H9 (cell line): ENCODE measurements around the gene PHF1. TPM values are rescaled to one million over a fixed set of nuclear protein-coding genes. Genes with fewer than 3 reads are reported as not detected.

Source experiments
- DNase-seq: peaks from one replicate; pipeline ENCODE4 v3.0.0-alpha.2; 2017
- H2AFZ ChIP-seq: one replicate; pipeline ENCODE4 v1.6.1; 2013; ENCODE audit warnings: mild to moderate bottlenecking, low read length, control low read depth, moderate library complexity
- H2AK5ac ChIP-seq: 2 replicates; pipeline ENCODE4 v1.6.1; 2013; ENCODE audit warnings: low read length, control low read depth, mixed read lengths; ENCODE audit not compliant: insufficient read length
- H2BK120ac ChIP-seq: one replicate; pipeline ENCODE4 v1.6.1; 2013; ENCODE audit warnings: low read depth, mild to moderate bottlenecking, low read length, control low read depth, inconsistent platforms; ENCODE audit not compliant: poor library complexity, severe bottlenecking
- H2BK12ac ChIP-seq: 2 replicates; pipeline ENCODE4 v1.6.1; 2013; ENCODE audit warnings: low read length, control low read depth, mixed read lengths, low read depth; ENCODE audit not compliant: insufficient read length
- H2BK15ac ChIP-seq: 2 replicates; pipeline ENCODE4 v1.6.1; 2013; ENCODE audit warnings: low read depth, low read length, control low read depth
- H2BK20ac ChIP-seq: one replicate; pipeline ENCODE4 v1.6.1; 2013; ENCODE audit warnings: low read depth, mild to moderate bottlenecking, low read length, control low read depth, inconsistent platforms; ENCODE audit not compliant: poor library complexity, severe bottlenecking
- H2BK5ac ChIP-seq: 2 replicates; pipeline ENCODE4 v1.6.1; 2013; ENCODE audit warnings: low read length, control low read depth, mixed read lengths; ENCODE audit not compliant: insufficient read length
- H3K14ac ChIP-seq: 2 replicates; pipeline ENCODE4 v1.6.1; 2013; ENCODE audit warnings: low read length, control low read depth; ENCODE audit not compliant: insufficient read depth
- H3K18ac ChIP-seq: 2 replicates; pipeline ENCODE4 v1.6.1; 2013; ENCODE audit warnings: low read depth, mild to moderate bottlenecking, mixed read lengths, low read length, control low read depth; ENCODE audit not compliant: insufficient read length
- H3K23ac ChIP-seq: 2 replicates; pipeline ENCODE4 v1.6.1; 2013; ENCODE audit warnings: low read length, control low read depth, mixed read lengths, low read depth; ENCODE audit not compliant: insufficient read length
- H3K23me2 ChIP-seq: 2 replicates; pipeline ENCODE4 v1.6.1; 2013; ENCODE audit warnings: low read depth, mild to moderate bottlenecking, mixed read lengths, low read length, control low read depth; ENCODE audit not compliant: insufficient read length, poor library complexity, severe bottlenecking
- H3K27ac ChIP-seq: 2 replicates; pipeline ENCODE4 v1.5.1; 2013; ENCODE audit warnings: low read length, control low read depth, mixed read lengths, low read depth; ENCODE audit not compliant: insufficient read length
- H3K27me3 ChIP-seq: 2 replicates; pipeline ENCODE4 v1.6.1; 2013; ENCODE audit warnings: low read length, control low read depth, inconsistent platforms; ENCODE audit not compliant: insufficient read depth
- H3K4ac ChIP-seq: 2 replicates; pipeline ENCODE4 v1.6.1; 2013; ENCODE audit warnings: low read depth, mild to moderate bottlenecking, control low read depth, inconsistent platforms, low read length, moderate library complexity
- H3K4me1 ChIP-seq: 2 replicates; pipeline ENCODE4 v1.6.1; 2013; ENCODE audit warnings: low read length, control low read depth, inconsistent platforms; ENCODE audit not compliant: insufficient read depth
- H3K4me2 ChIP-seq: 2 replicates; pipeline ENCODE4 v1.6.1; 2013; ENCODE audit warnings: low read length, control low read depth, mixed read lengths; ENCODE audit not compliant: insufficient read length, insufficient read depth
- H3K56ac ChIP-seq: 2 replicates; pipeline ENCODE4 v1.6.1; 2013; ENCODE audit warnings: low read depth, mild to moderate bottlenecking, mixed read lengths, low read length, control low read depth; ENCODE audit not compliant: insufficient read length
- H3K79me1 ChIP-seq: 2 replicates; pipeline ENCODE4 v1.6.1; 2013; ENCODE audit warnings: low read depth, mild to moderate bottlenecking, moderate library complexity, low read length, control low read depth, inconsistent platforms; ENCODE audit not compliant: insufficient read depth, poor library complexity, severe bottlenecking
- H3K79me2 ChIP-seq: 2 replicates; pipeline ENCODE4 v1.6.1; 2013; ENCODE audit warnings: low read length, control low read depth, inconsistent platforms; ENCODE audit not compliant: insufficient read depth
- H3K9ac ChIP-seq: 2 replicates; pipeline ENCODE4 v1.6.1; 2013; ENCODE audit warnings: low read length, control low read depth, mixed read lengths; ENCODE audit not compliant: insufficient read length; ENCODE audit errors: extremely low read depth
- H3K9me3 ChIP-seq: one replicate; pipeline ENCODE4 v1.6.1; 2013; ENCODE audit warnings: low read depth, low read length, inconsistent platforms; ENCODE audit not compliant: control insufficient read depth
- H3T11ph ChIP-seq: one replicate; pipeline ENCODE4 v1.6.1; 2013; ENCODE audit warnings: mild to moderate bottlenecking, low read length, control low read depth, inconsistent platforms
- H4K20me1 ChIP-seq: one replicate; pipeline ENCODE4 v1.6.1; 2013; ENCODE audit not compliant: control insufficient read depth, insufficient read length, insufficient read depth
- H4K5ac ChIP-seq: 2 replicates; pipeline ENCODE4 v1.6.1; 2013; ENCODE audit warnings: low read depth, mild to moderate bottlenecking, mixed read lengths, low read length, control low read depth; ENCODE audit not compliant: insufficient read length
- H4K8ac ChIP-seq: replicated peaks from 2 replicates; pipeline ENCODE4 v1.6.1; 2013; ENCODE audit warnings: low read length, control low read depth, mixed read lengths, low read depth; ENCODE audit not compliant: insufficient read length
- H4K91ac ChIP-seq: 2 replicates; pipeline ENCODE4 v1.6.1; 2013; ENCODE audit warnings: low read depth, mild to moderate bottlenecking, moderate library complexity, mixed read lengths, low read length, control low read depth; ENCODE audit not compliant: insufficient read length
- H3K27ac Mint-ChIP-seq, 3 experiments: 2 replicates in 2 of 3; 3 replicates in 1 of 3; pipeline ENCODE4 v1.8.0; 2020 to 2021; ENCODE audit warnings: mixed read lengths in 3 of 3, mild to moderate bottlenecking in 1 of 3, moderate library complexity in 1 of 3
- H3K27me3 Mint-ChIP-seq: 2 replicates; pipeline ENCODE4 v1.8.0; 2021; ENCODE audit warnings: low read depth, mild to moderate bottlenecking, moderate library complexity, mixed read lengths
- H3K36me3 Mint-ChIP-seq, 3 experiments: 2 replicates in 2 of 3; 3 replicates in 1 of 3; pipeline ENCODE4 v1.8.0; 2020 to 2021; ENCODE audit warnings: low read depth in 3 of 3, mixed read lengths in 3 of 3; ENCODE audit not compliant: insufficient read depth in 1 of 3
- H3K4me1 Mint-ChIP-seq, 2 experiments: 2 replicates each; pipeline ENCODE4 v1.8.0; 2020; ENCODE audit warnings: mixed read lengths in 2 of 2
- H3K4me3 Mint-ChIP-seq, 2 experiments: 2 replicates in 1 of 2; 3 replicates in 1 of 2; pipeline ENCODE4 v1.8.0; 2020 to 2021; ENCODE audit warnings: mild to moderate bottlenecking in 2 of 2, mixed read lengths in 2 of 2, moderate library complexity in 1 of 2
- H3K9me3 Mint-ChIP-seq, 2 experiments: 2 replicates in 1 of 2; 3 replicates in 1 of 2; pipeline ENCODE4 v1.8.0; 2020; ENCODE audit warnings: mild to moderate bottlenecking in 2 of 2, mixed read lengths in 2 of 2, moderate library complexity in 1 of 2
- WGBS: extraction: QIAGEN DNeasy Blood & Tissue Kit; methylation state at CpG from one replicate; pipeline ENCODE4 v1.1.7; 2013; ENCODE audit warnings: missing lambda C conversion rate, low lambda C conversion rate, mixed read lengths; ENCODE audit not compliant: insufficient read length; ENCODE audit errors: extremely low coverage; 5-methylcytosine and 5-hydroxymethylcytosine counted together
- total RNA-seq: library from RNA; stranded (reverse); gene quantifications from 2 replicates; pipeline ENCODE4 v1.2.1, GENCODE V29; 2021
- TF ChIP-seq, protein P1 (sequence below): fragments of 200-600 bp; sonication (generic); conservative IDR thresholded peaks from 3 replicates; pipeline ENCODE4 v1.8.0; 2021; ENCODE audit warnings: antibody characterized with exemption, mild to moderate bottlenecking

Gene PHF1
- total RNA-seq, 1 experiment from 2014 or later: 56.8 TPM

GRCh38 chr6:33410050-33410710 is 634 bp upstream of the PHF1 start:
- Histone ChIP-seq H3K9ac (no peak overlapping the region), H2BK120ac (no peak overlapping the region), H4K91ac (no peak overlapping the region), H3K14ac (0 out of 2 replicates have a peak overlapping the region, but pooled peaks have one; percentile 45), H3K4me2 (peak overlapping the region; percentile 63), H3K23ac (no peak overlapping the region), H3K27ac (peak overlapping the region; percentile 43), H3T11ph (no peak overlapping the region), H3K27me3 (no peaks in the 10 kb centered on the region), H3K18ac (peak overlapping the region; percentile 66), H3K79me2 (no peaks in the 10 kb centered on the region), H4K8ac (no peak overlapping the region), H2AK5ac (no peak overlapping the region), H2BK20ac (no peak overlapping the region), H3K4ac (no peak overlapping the region), H3K56ac (no peak overlapping the region), H2BK5ac (no peak overlapping the region), H2BK12ac (no peak overlapping the region), H4K20me1 (no peaks in the 10 kb centered on the region), H3K4me1 (no peaks in the 10 kb centered on the region), H2AFZ (no peak overlapping the region), H3K79me1 (no peaks in the 10 kb centered on the region), H3K9me3 (no peaks in the 10 kb centered on the region), H2BK15ac (no peak overlapping the region), H3K23me2 (peaks cover 10% of the 10 kb centered on the region), H4K5ac (no peak overlapping the region)
- Mint-ChIP-seq H3K27me3 (no peaks in the 10 kb centered on the region; the same call in none of the 2 replicates), H3K4me3 (peak overlapping the region; percentile 76 to 83), H3K27ac (peak overlapping the region; percentile 95 to 99 (median 96)), H3K9me3 (no peaks in the 10 kb centered on the region), H3K4me1 (peaks cover 19 to 30% of the 10 kb centered on the region in 2 experiments), H3K36me3 (peaks cover 34 to 67% (median 64%) of the 10 kb centered on the region in 3 experiments)
- no CpG with 5 or more reads among the region's 65 CpGs for WGBS
- DNase-seq: peak; percentile 99
- TF ChIP-seq, protein P1, sequence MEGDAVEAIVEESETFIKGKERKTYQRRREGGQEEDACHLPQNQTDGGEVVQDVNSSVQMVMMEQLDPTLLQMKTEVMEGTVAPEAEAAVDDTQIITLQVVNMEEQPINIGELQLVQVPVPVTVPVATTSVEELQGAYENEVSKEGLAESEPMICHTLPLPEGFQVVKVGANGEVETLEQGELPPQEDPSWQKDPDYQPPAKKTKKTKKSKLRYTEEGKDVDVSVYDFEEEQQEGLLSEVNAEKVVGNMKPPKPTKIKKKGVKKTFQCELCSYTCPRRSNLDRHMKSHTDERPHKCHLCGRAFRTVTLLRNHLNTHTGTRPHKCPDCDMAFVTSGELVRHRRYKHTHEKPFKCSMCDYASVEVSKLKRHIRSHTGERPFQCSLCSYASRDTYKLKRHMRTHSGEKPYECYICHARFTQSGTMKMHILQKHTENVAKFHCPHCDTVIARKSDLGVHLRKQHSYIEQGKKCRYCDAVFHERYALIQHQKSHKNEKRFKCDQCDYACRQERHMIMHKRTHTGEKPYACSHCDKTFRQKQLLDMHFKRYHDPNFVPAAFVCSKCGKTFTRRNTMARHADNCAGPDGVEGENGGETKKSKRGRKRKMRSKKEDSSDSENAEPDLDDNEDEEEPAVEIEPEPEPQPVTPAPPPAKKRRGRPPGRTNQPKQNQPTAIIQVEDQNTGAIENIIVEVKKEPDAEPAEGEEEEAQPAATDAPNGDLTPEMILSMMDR: no peak
